OCI-LY3 (cell line): ENCODE data around the gene FSTL5.

ENCODE experiments used
- H2AFZ ChIP-seq: fragments of 200-600, 300-600 bp; shearing (Covaris generic); 2 replicates; pipeline ENCODE4 v1.6.0; 2014; ENCODE audit warnings: antibody characterized with exemption, low read depth, low read length
- H3K27ac ChIP-seq: fragments of 200-600, 300-600 bp; sonication (generic); 2 replicates; pipeline ENCODE4 v1.5.1; 2014; ENCODE audit warnings: mild to moderate bottlenecking, low read length, moderate library complexity, mixed read lengths
- H3K27me3 ChIP-seq: fragments of 200-600, 300-600 bp; sonication (generic); 2 replicates; pipeline ENCODE4 v1.6.1; 2014; ENCODE audit warnings: low read depth, low read length, mixed read lengths
- H3K36me3 ChIP-seq: fragments of 200-600, 300-600 bp; sonication (generic); replicated peaks from 2 replicates; pipeline ENCODE3; 2014; ENCODE audit warnings: low read depth, low read length, mixed read lengths
- H3K4me1 ChIP-seq: fragments of 300-600, 200-600 bp; sonication (generic); 2 replicates; pipeline ENCODE4 v1.6.1; 2014; ENCODE audit warnings: low read length, mixed read lengths
- H3K4me2 ChIP-seq: fragments of 200-600, 300-600 bp; sonication (generic); 2 replicates; pipeline ENCODE4 v1.6.1; 2014; ENCODE audit warnings: low read length, mixed read lengths
- H3K4me3 ChIP-seq: fragments of 300-600, 200-600 bp; sonication (generic); 2 replicates; pipeline ENCODE4 v1.5.1; 2014; ENCODE audit warnings: antibody characterized with exemption, mild to moderate bottlenecking, low read length, moderate library complexity
- H3K79me2 ChIP-seq: fragments of 300-600, 200-600 bp; shearing (Covaris generic); 2 replicates; pipeline ENCODE4 v1.6.1; 2014; ENCODE audit warnings: mild to moderate bottlenecking, low read length, mixed read lengths
- H3K9ac ChIP-seq: fragments of 300-600, 200-600 bp; shearing (Covaris generic); 2 replicates; pipeline ENCODE4 v1.6.0; 2014; ENCODE audit warnings: mild to moderate bottlenecking, low read length, moderate library complexity
- H3K9me3 ChIP-seq: fragments of 200-600, 300-600 bp; shearing (Covaris generic); 2 replicates; pipeline ENCODE4 v1.6.1; 2014; ENCODE audit warnings: low read length, mixed read lengths; ENCODE audit not compliant: insufficient read depth
- H4K20me1 ChIP-seq: fragments of 200-600, 300-600 bp; sonication (generic); 2 replicates; pipeline ENCODE4 v1.6.1; 2016; ENCODE audit warnings: low read length, mixed read lengths; ENCODE audit not compliant: insufficient read depth
- CTCF ChIP-seq: fragments of 200-600, 300-600 bp; sonication (generic); IDR thresholded peaks from 2 replicates; pipeline ENCODE4 v1.5.1; 2014; ENCODE audit warnings: antibody characterized with exemption, low read length, low read depth
- EZH2phosphoT487 ChIP-seq: fragments of 200-600 bp; shearing (Covaris generic); IDR thresholded peaks from 2 replicates; pipeline ENCODE4 v1.6.1; 2018; ENCODE audit warnings: antibody characterized with exemption, mixed run types, low read depth

FSTL5 gene

GRCh38 chr4:161404346-161405110 is 759.3 kb downstream of the FSTL5 start:
- Histone ChIP-seq H3K9me3 (0 out of 2 replicates have a peak, but pooled peaks cover 3% of the 10 kb centered on the region), H3K4me3 (no peak overlapping the region), H3K4me2 (no peak overlapping the region), H2AFZ (no peak overlapping the region), H3K9ac (no peak overlapping the region), H4K20me1 (no peaks in the 10 kb centered on the region), H3K4me1 (no peaks in the 10 kb centered on the region), H3K79me2 (no peaks in the 10 kb centered on the region), H3K27me3 (no peaks in the 10 kb centered on the region), H3K36me3 (no peaks in the 10 kb centered on the region), H3K27ac (no peak overlapping the region)
- TF ChIP-seq EZH2phosphoT487 = no peak
- TF ChIP-seq CTCF = no peak

GRCh38 chr4:161403781-161404180 is 760.0 kb downstream of the FSTL5 start:
- Histone ChIP-seq H3K36me3 (no peaks in the 10 kb centered on the region), H3K27ac (no peak overlapping the region)

GRCh38 chr4:161393602-161394001 is 770.2 kb downstream of the FSTL5 start:
- TF ChIP-seq EZH2phosphoT487 (no peak), CTCF (no peak)
- Histone ChIP-seq H3K27ac (no peak overlapping the region), H3K79me2 (no peaks in the 10 kb centered on the region), H2AFZ (no peak overlapping the region), H3K27me3 (no peaks in the 10 kb centered on the region), H3K9me3 (no peaks in the 10 kb centered on the region), H3K9ac (no peak overlapping the region), H3K36me3 (no peaks in the 10 kb centered on the region), H4K20me1 (no peaks in the 10 kb centered on the region), H3K4me2 (no peak overlapping the region), H3K4me1 (no peaks in the 10 kb centered on the region), H3K4me3 (no peak overlapping the region)

More at GRCh38 chr4:161403781-161404180, 760.0 kb downstream of the FSTL5 start:
- Histone ChIP-seq H3K4me1 (no peaks in the 10 kb centered on the region), H3K9ac (no peak overlapping the region), H3K27me3 (no peaks in the 10 kb centered on the region), H3K4me2 (no peak overlapping the region), H3K9me3 (0 out of 2 replicates have a peak, but pooled peaks cover under 1% of the 10 kb centered on the region), H2AFZ (no peak overlapping the region), H3K4me3 (no peak overlapping the region), H3K79me2 (no peaks in the 10 kb centered on the region), H4K20me1 (no peaks in the 10 kb centered on the region)
- TF ChIP-seq EZH2phosphoT487 = no peak
- TF ChIP-seq CTCF = no peak

GRCh38 chr4:161382655-161383054 is 781.1 kb downstream of the FSTL5 start:
- H4K20me1 ChIP-seq = no peaks in the 10 kb centered on the region
- no peaks in the 10 kb centered on the region for H3K27me3 ChIP-seq
- no peak overlapping the region for H3K27ac ChIP-seq
- no peak for TF ChIP-seq CTCF
- H3K9ac ChIP-seq = no peak overlapping the region
- peak overlapping the region; percentile 36; the same call in 1 of the 2 replicates for H2AFZ ChIP-seq
- no peaks in the 10 kb centered on the region for H3K9me3 ChIP-seq
- H3K4me1 ChIP-seq = peaks cover 18% of the 10 kb centered on the region
- H3K36me3 ChIP-seq = no peaks in the 10 kb centered on the region
- peak overlapping the region; percentile 29 for H3K4me2 ChIP-seq
- H3K4me3 ChIP-seq = peak overlapping the region; percentile 16
- no peaks in the 10 kb centered on the region for H3K79me2 ChIP-seq
